Keratinocyte (primary cell): ENCODE measurements around the gene ZBTB20. TPM values are rescaled to one million over a fixed set of nuclear protein-coding genes. Genes with fewer than 3 reads are reported as not detected.

Experiments used
- DNase-seq: peaks from one replicate; pipeline ENCODE4 v3.0.0-alpha.2; 2011; ENCODE audit warnings: low read depth, missing footprints, low spot score
- FAIRE-seq: peaks from 2 replicates; lab custom pipeline; 2011; peaks lifted over from hg19 to GRCh38; lab: Jason Lieb, UNC
- H2AFZ ChIP-seq: 2 replicates; pipeline ENCODE4 v1.6.0; 2012; ENCODE audit warnings: low read length, control low read depth, inconsistent platforms; ENCODE audit not compliant: control insufficient read depth
- H3K27ac ChIP-seq: 2 replicates; pipeline ENCODE4 v1.5.1; 2011; ENCODE audit warnings: low read length; ENCODE audit not compliant: control insufficient read depth, insufficient read depth
- H3K27me3 ChIP-seq: 3 replicates; pipeline ENCODE4 v1.6.0; 2011; ENCODE audit warnings: low read length; ENCODE audit not compliant: control insufficient read depth, insufficient read depth; ENCODE audit errors: extremely low read depth
- H3K36me3 ChIP-seq, 2 experiments: 2 replicates in 1 of 2; 3 replicates in 1 of 2; pipeline ENCODE4 v1.5.1; 2011; ENCODE audit warnings: low read length in 2 of 2, mild to moderate bottlenecking in 1 of 2; ENCODE audit not compliant: control insufficient read depth in 2 of 2, insufficient read depth in 2 of 2; ENCODE audit errors: extremely low read depth in 1 of 2
- H3K4me1 ChIP-seq: 3 replicates; pipeline ENCODE4 v1.5.1; 2011; ENCODE audit warnings: low read length; ENCODE audit not compliant: control insufficient read depth, insufficient read depth; ENCODE audit errors: extremely low read depth
- H3K4me2 ChIP-seq: 3 replicates; pipeline ENCODE4 v1.6.0; 2011; ENCODE audit warnings: low read depth, low read length; ENCODE audit not compliant: control insufficient read depth, insufficient read depth; ENCODE audit errors: extremely low read depth
- H3K4me3 ChIP-seq, 3 experiments: fragments of 200-600 bp in 1 of 3; sonication (generic) in 1 of 3; 2 replicates in 2 of 3; 3 replicates in 1 of 3; pipeline ENCODE4 v1.5.1; 2011 to 2016; ENCODE audit warnings: low read length in 3 of 3, mild to moderate bottlenecking in 3 of 3, control low read depth in 2 of 3, inconsistent platforms in 1 of 3, low read depth in 1 of 3, mixed read lengths in 1 of 3, mixed run types in 1 of 3, moderate library complexity in 1 of 3; ENCODE audit not compliant: control insufficient read depth in 2 of 3, insufficient read depth in 2 of 3; ENCODE audit errors: extremely low read depth in 1 of 3
- H3K79me2 ChIP-seq: 2 replicates; pipeline ENCODE4 v1.6.0; 2012; ENCODE audit warnings: low read length; ENCODE audit not compliant: control insufficient read depth, insufficient read depth
- H3K9ac ChIP-seq: 3 replicates; pipeline ENCODE4 v1.6.0; 2011; ENCODE audit warnings: low read length; ENCODE audit not compliant: control insufficient read depth, insufficient read depth; ENCODE audit errors: extremely low read depth
- H3K9me1 ChIP-seq: 3 replicates; pipeline ENCODE4 v1.6.0; 2011; ENCODE audit warnings: low read length; ENCODE audit not compliant: control insufficient read depth, insufficient read depth; ENCODE audit errors: extremely low read depth
- H3K9me3 ChIP-seq: 2 replicates; pipeline ENCODE4 v1.5.1; 2012; ENCODE audit warnings: low read depth, low read length; ENCODE audit not compliant: control insufficient read depth
- H4K20me1 ChIP-seq: 3 replicates; pipeline ENCODE4 v1.6.0; 2011; ENCODE audit warnings: low read length; ENCODE audit not compliant: control insufficient read depth, insufficient read depth; ENCODE audit errors: extremely low read depth
- EZH2 ChIP-seq: IDR thresholded peaks from one replicate; pipeline ENCODE4 v1.6.1; 2012; ENCODE audit warnings: inconsistent platforms, mild to moderate bottlenecking, low read length, moderate library complexity
- dilution Hi-C: fragments of 300-500 bp; cut with MboI; formaldehyde crosslinking; loops from one replicate; pipeline ENCODE4 v1.7.0; 2020; ENCODE audit warnings: low sequenced_read_pairs; ENCODE audit not compliant: extremely low pct_ligation_motif_present
- polyA plus RNA-seq, 5 experiments: library from polyadenylated mRNA; depleted of rRNA in 3 of 5; stranded (reverse) in 3 of 5; stranded (forward) in 1 of 5; unstranded in 1 of 5; fragments of >200 nt; gene quantifications; 1 replicate in 1 of 5; 2 replicates in 3 of 5; 3 replicates in 1 of 5; pipeline versions ENCODE4 v1.2.1 to v1.2.3, GENCODE V29; 2011 to 2012; ENCODE audit warnings: missing spikeins in 2 of 5, low read depth in 1 of 5, low replicate concordance in 1 of 5
- TF ChIP-seq, protein P1 (sequence below), 3 experiments: IDR thresholded peaks in 1 of 3; conservative IDR thresholded peaks in 1 of 3; optimal IDR thresholded peaks in 1 of 3; 2 replicates in 2 of 3; 3 replicates in 1 of 3; pipeline versions ENCODE3 to v1.5.1; 2011; ENCODE audit warnings: low read length in 3 of 3, mild to moderate bottlenecking in 3 of 3, moderate library complexity in 2 of 3, control low read depth in 1 of 3, inconsistent platforms in 1 of 3; ENCODE audit not compliant: insufficient read depth in 2 of 3; ENCODE audit errors: extremely low read depth in 1 of 3

ZBTB20 gene
- polyA plus RNA-seq, 1 donor (not counting 4 experiments of a cell fraction or from before 2014, with no cell fraction given), result 0.52 TPM

DNA sequence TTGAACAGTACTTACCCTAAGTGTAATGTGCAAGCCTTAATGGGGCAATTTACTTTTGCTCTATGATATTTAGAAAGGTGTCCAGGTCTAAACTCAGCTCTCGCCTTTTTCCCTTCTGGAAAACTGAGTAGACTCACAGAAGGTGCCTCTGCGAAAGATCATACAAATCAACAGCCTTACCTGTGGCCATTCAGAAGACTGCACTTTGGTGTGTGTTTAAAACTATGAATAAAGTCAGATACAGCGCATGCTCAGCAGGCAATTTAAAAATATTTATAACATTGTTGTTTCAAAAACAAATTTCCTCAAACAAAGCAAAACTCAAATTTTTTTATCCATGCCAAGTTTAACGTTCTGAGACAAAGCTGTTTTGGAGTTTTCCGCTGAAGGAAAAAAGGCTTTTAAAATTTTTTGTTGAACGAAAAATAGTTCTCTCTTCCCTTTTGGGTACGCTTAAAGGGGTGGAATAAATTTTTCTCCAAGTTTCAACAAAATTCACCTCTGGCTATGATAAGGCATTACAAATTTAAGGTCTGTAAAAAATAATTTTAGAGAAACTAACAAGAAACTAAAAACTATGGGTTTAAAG, 697.0 kb downstream of the ZBTB20 start:
- no peak for DNase-seq
- no peak overlapping the region for H2AFZ ChIP-seq

DNA sequence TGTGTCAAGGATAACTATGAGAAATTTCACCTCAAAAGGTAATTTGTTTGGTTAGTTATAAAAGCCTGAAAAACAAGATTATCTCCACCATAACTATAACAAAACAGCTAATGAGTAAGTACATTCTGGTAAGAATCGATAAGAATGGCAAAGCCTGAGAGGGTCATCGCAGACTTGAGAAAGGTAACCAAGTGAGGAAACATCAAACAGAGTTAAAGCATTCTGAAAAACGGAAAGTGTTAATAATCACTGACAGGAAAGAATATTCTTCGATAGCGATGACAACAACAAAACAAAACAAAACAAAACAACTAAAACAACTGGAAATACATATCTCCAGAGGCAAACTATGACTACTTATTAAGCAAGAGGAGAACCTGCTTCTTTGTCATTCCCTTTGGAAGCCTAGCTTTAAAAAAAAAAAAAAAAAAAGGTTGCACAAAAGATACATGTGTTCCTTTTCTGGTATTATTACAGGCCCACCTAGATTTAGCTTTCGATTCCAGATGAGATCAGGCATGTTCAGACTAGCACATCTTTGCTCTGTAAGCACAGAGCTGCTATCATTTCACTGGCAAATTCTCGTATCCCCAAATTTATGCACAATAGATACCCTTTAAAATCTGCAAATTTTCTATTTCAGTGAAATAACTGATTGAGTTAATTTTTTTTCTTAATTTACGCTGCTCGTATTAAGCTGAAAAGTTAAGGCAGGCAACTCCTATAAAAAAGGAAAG, 697.6 kb downstream of the ZBTB20 start:
- no peak overlapping the region for H3K27ac ChIP-seq
- H3K4me1 ChIP-seq, result no peaks in the 10 kb centered on the region
- H3K9me3 ChIP-seq, result no peaks in the 10 kb centered on the region
- H3K36me3 ChIP-seq, result no peaks in the 10 kb centered on the region
- TF ChIP-seq EZH2, result no peak
- TF ChIP-seq, protein P1, sequence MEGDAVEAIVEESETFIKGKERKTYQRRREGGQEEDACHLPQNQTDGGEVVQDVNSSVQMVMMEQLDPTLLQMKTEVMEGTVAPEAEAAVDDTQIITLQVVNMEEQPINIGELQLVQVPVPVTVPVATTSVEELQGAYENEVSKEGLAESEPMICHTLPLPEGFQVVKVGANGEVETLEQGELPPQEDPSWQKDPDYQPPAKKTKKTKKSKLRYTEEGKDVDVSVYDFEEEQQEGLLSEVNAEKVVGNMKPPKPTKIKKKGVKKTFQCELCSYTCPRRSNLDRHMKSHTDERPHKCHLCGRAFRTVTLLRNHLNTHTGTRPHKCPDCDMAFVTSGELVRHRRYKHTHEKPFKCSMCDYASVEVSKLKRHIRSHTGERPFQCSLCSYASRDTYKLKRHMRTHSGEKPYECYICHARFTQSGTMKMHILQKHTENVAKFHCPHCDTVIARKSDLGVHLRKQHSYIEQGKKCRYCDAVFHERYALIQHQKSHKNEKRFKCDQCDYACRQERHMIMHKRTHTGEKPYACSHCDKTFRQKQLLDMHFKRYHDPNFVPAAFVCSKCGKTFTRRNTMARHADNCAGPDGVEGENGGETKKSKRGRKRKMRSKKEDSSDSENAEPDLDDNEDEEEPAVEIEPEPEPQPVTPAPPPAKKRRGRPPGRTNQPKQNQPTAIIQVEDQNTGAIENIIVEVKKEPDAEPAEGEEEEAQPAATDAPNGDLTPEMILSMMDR (optimal IDR thresholded peaks at IDR 0.05 in 1 of 3, IDR thresholded peaks at IDR 0.05 in 1 of 3, conservative IDR thresholded peaks at IDR 0.05 in 1 of 3; ENCODE audit: extremely low read depth in 1 of 3, insufficient read depth in 2 of 3, low read length in 3 of 3), result no peak
- DNase-seq (no peak), FAIRE-seq (no peak)
- H3K9ac ChIP-seq, result no peak overlapping the region
- H3K27me3 ChIP-seq, result peaks cover 4% of the 10 kb centered on the region
- no peaks in the 10 kb centered on the region for H3K79me2 ChIP-seq
- no peaks in the 10 kb centered on the region for H3K9me1 ChIP-seq
- H3K4me2 ChIP-seq, result no peak overlapping the region
- dilution Hi-C loops, result no loop called here
- H3K4me3 ChIP-seq, result no peak overlapping the region
- no peak overlapping the region for H2AFZ ChIP-seq
- no peaks in the 10 kb centered on the region for H4K20me1 ChIP-seq

More for the DNA sequence above, 697.0 kb downstream of the ZBTB20 start:
- H3K4me3 ChIP-seq, result no peak overlapping the region
- H3K4me1 ChIP-seq, result no peaks in the 10 kb centered on the region
- no peak overlapping the region for H3K4me2 ChIP-seq
- H3K36me3 ChIP-seq, result no peaks in the 10 kb centered on the region
- dilution Hi-C loops, result no loop called here
- H4K20me1 ChIP-seq, result no peaks in the 10 kb centered on the region
- no peaks in the 10 kb centered on the region for H3K9me3 ChIP-seq
- H3K9me1 ChIP-seq, result no peaks in the 10 kb centered on the region
- H3K9ac ChIP-seq, result no peak overlapping the region
- TF ChIP-seq EZH2, result no peak
- TF ChIP-seq, protein P1 (optimal IDR thresholded peaks at IDR 0.05 in 1 of 3, IDR thresholded peaks at IDR 0.05 in 1 of 3, conservative IDR thresholded peaks at IDR 0.05 in 1 of 3; ENCODE audit: extremely low read depth in 1 of 3, insufficient read depth in 2 of 3, low read length in 3 of 3), result no peak
- H3K79me2 ChIP-seq, result no peaks in the 10 kb centered on the region
- peaks cover 7% of the 10 kb centered on the region for H3K27me3 ChIP-seq
- no peak overlapping the region for H3K27ac ChIP-seq
- FAIRE-seq, result no peak
